Calu3 (cell line): ENCODE measurements around the gene EZR. TPM values are rescaled to one million over a fixed set of nuclear protein-coding genes. Genes with fewer than 3 reads are reported as not detected.

ENCODE experiments used
- BruUV-seq: library from RNA; stranded (reverse); fragments of 400-500 nt; replicated peaks from 2 replicates; lab custom pipeline; 2021; lab: Mats Ljungman, UMichigan
- CTCF ChIA-PET: fragments of 300-600 bp; sonication (Branson Sonifier 250); formaldehyde crosslinking; loops from one replicate; lab custom pipeline; 2022; ENCODE audit warnings: antibody characterized with exemption; lab: Charles Lee
- DNase-seq: peaks from one replicate; pipeline ENCODE4 v3.0.0; 2022
- H3K27ac Mint-ChIP-seq: one replicate; pipeline ENCODE4 v1.8.0; 2022; ENCODE audit warnings: mixed read lengths; ENCODE audit not compliant: unreplicated experiment
- H3K27me3 Mint-ChIP-seq: one replicate; pipeline ENCODE4 v1.8.0; 2022; ENCODE audit warnings: mixed read lengths; ENCODE audit not compliant: unreplicated experiment
- H3K36me3 Mint-ChIP-seq: one replicate; pipeline ENCODE4 v1.8.0; 2022; ENCODE audit warnings: mild to moderate bottlenecking, moderate library complexity, mixed read lengths; ENCODE audit not compliant: insufficient read depth, unreplicated experiment
- H3K4me1 Mint-ChIP-seq: one replicate; pipeline ENCODE4 v1.8.0; 2022; ENCODE audit warnings: mild to moderate bottlenecking, low read depth, mixed read lengths; ENCODE audit not compliant: unreplicated experiment
- H3K4me3 Mint-ChIP-seq: one replicate; pipeline ENCODE4 v1.8.0; 2022; ENCODE audit warnings: mild to moderate bottlenecking, low read depth, moderate library complexity, mixed read lengths; ENCODE audit not compliant: unreplicated experiment
- H3K9me3 Mint-ChIP-seq: one replicate; pipeline ENCODE4 v1.8.0; 2022; ENCODE audit warnings: low read depth, mixed read lengths; ENCODE audit not compliant: unreplicated experiment
- intact Hi-C: fragments of 100-400 bp; cut with micrococcal nuclease; formaldehyde crosslinking; loops from one replicate; pipeline ENCODE4 v1.10.0; 2022; ENCODE audit not compliant: unreplicated experiment
- total RNA-seq: library from RNA; stranded (reverse); gene quantifications from 2 replicates; pipeline ENCODE4 v1.2.3, GENCODE V29; 2022
- TF ChIP-seq, protein P1 (sequence below): fragments of 200-600 bp; IDR thresholded peaks from one replicate; pipeline ENCODE4 v1.8.0; 2022; ENCODE audit warnings: antibody characterized with exemption; ENCODE audit not compliant: unreplicated experiment

EZR gene
- total RNA-seq, 1 experiment from 2014 or later, result 935 TPM

DNA sequence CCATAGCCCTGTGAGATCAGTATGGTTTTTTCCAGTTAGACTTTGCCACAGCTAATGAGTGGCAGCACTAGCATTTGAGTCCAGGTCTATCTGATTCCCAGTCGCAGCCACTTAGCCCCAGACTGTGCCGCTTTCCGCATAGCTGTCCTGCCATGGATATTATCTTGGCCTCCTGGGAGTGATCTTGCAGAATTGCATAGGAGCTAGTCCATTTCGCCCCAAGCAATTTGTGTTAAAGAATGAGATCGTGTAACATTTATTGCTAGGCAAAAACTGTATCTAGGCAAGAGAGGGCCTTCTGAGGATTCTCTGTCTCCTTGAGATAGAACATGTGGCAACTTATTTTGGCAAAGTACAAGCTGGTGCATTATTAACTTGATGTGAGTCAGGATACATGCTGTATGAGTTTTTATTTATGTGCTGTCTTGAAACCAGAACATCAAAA, 74.2 kb downstream of the EZR start:
- no peaks in the 10 kb centered on the region for H3K27me3 Mint-ChIP-seq
- no peak overlapping the region for H3K27ac Mint-ChIP-seq
- H3K36me3 Mint-ChIP-seq, result peaks cover 7% of the 10 kb centered on the region
- DNase-seq, result no peak
- no peak overlapping the region for H3K4me3 Mint-ChIP-seq
- CTCF ChIA-PET, result no interaction called here
- intact Hi-C loops, result no loop called here
- no peaks in the 10 kb centered on the region for H3K9me3 Mint-ChIP-seq
- BruUV-seq, result no TSS peak
- H3K4me1 Mint-ChIP-seq, result peaks cover 5% of the 10 kb centered on the region
- TF ChIP-seq, protein P1, sequence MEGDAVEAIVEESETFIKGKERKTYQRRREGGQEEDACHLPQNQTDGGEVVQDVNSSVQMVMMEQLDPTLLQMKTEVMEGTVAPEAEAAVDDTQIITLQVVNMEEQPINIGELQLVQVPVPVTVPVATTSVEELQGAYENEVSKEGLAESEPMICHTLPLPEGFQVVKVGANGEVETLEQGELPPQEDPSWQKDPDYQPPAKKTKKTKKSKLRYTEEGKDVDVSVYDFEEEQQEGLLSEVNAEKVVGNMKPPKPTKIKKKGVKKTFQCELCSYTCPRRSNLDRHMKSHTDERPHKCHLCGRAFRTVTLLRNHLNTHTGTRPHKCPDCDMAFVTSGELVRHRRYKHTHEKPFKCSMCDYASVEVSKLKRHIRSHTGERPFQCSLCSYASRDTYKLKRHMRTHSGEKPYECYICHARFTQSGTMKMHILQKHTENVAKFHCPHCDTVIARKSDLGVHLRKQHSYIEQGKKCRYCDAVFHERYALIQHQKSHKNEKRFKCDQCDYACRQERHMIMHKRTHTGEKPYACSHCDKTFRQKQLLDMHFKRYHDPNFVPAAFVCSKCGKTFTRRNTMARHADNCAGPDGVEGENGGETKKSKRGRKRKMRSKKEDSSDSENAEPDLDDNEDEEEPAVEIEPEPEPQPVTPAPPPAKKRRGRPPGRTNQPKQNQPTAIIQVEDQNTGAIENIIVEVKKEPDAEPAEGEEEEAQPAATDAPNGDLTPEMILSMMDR, result no peak

DNA sequence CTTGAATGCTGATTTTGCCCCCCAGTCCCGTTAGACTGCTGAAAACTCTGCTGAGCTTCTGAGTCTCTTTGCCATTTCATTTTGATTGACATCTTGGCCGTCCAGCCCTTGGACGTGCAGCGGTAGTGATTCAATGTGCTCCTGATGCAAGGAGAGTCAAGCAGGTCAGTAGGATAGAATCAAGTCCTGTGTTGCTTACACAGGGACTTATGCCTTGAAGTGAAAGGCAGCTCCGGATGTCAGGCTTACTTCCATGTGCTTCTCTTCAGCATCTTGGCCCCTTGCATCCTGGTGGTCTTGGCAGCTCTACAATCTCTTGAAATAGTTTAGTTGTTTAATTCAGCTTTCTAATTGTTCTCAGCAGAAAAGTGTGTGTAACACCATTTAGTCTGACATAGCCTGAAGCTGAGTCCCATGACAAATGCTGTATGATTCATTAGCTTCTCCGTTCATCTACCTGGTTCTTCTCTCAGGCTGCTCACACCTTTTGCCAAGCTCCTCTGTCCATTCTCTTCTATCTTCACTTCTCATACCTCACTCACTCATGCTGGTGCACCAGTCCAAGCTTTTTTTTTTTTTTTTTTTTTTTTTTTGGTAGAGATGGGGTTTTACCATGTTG, 76.0 kb downstream of the EZR start:
- Mint-ChIP-seq H3K4me3 (no peak overlapping the region), H3K36me3 (peaks cover 9% of the 10 kb centered on the region), H3K4me1 (peaks cover 17% of the 10 kb centered on the region), H3K27ac (peak overlapping the region; percentile 33), H3K27me3 (no peaks in the 10 kb centered on the region), H3K9me3 (peaks cover 4% of the 10 kb centered on the region)
- BruUV-seq, result no TSS peak
- CTCF ChIA-PET, result interaction anchor here (1.0 kb wide), 1 partner anchor 13 kb away, joined by 3 read pairs; no protein-coding TSS in a partner anchor
- TF ChIP-seq, protein P1, result no peak
- no peak for DNase-seq
- intact Hi-C loops, result no loop called here

DNA sequence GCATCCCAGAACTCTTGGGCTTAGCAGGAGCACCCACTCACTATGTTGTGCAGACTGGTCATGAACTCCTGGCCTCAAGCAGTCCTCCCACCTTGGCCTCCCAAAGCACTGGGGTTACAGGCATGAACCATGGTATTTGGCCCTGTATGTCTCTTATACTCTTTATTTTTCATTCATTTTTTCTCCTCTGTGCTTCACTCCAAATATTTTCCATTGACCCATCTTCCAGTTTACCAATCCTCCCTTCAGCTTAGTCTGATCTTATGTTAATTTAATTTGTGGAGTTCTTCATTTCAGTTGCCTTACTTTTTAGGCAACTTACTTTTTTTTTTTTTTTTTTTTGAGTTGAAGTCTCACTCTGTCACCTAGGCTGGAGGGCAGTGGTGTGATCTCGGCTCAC, 79.5 kb downstream of the EZR start:
- no peak for DNase-seq
- TF ChIP-seq, protein P1, result no peak
- CTCF ChIA-PET, result no interaction called here
- H3K9me3 Mint-ChIP-seq, result peaks cover 4% of the 10 kb centered on the region
- BruUV-seq, result no TSS peak
- H3K27me3 Mint-ChIP-seq, result no peaks in the 10 kb centered on the region
- no peak overlapping the region for H3K4me3 Mint-ChIP-seq
- H3K4me1 Mint-ChIP-seq, result peaks cover 42% of the 10 kb centered on the region
- H3K27ac Mint-ChIP-seq, result peak overlapping the region; percentile 60
- H3K36me3 Mint-ChIP-seq, result peaks cover 22% of the 10 kb centered on the region
- intact Hi-C loops, result no loop called here

DNA sequence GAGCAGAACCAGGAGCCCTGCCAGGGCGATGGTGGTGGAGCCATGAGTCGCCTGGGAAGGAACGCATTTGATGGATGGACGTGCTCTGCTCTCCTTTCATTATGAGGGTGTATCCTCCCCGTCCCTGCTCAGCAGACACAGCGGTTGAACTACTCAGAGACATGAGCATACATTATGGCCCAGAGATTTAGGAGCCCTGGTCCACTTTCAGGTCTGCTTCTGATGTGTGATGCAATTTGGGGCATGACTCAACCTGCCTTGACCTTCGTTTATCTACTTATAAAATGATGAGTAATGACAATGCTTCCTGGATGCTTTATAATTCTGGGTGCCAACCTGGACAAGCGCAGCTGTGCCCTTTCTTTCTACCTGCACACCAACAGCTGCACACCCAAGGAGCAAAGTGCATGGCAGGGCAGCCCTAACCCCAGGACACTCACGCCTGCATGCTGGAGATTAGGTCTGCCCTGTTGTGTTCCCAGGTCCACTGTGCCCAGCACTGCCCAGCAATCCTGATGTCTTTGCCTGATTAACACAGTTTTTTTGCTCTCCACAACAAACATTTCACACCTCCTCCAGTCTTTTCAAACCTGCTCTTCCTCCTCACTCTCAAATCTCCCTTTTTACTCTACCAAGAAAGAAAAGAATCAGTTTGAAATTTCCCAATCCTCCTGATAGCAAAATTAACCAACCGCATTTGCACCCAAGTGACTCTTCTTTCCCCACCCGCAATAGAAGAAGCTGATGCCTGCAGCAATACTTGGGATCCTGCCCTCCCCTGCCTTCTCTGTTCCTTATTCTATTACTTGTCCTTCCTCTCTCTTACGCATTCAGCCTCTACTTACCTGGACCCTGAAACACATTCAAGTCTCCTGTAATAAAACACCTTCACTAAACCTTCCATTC, 81.2 kb downstream of the EZR start:
- TF ChIP-seq, protein P1, result no peak
- CTCF ChIA-PET, result interaction anchor here (0.6 kb wide), 1 partner anchor 10 kb away, joined by 5 read pairs; no protein-coding TSS in a partner anchor
- Mint-ChIP-seq H3K9me3 (peaks cover 4% of the 10 kb centered on the region), H3K4me1 (peaks cover 47% of the 10 kb centered on the region), H3K4me3 (no peak overlapping the region), H3K36me3 (peaks cover 33% of the 10 kb centered on the region), H3K27ac (peak overlapping the region; percentile 60), H3K27me3 (no peaks in the 10 kb centered on the region)
- BruUV-seq, result no TSS peak
- intact Hi-C loops, result no loop called here
- no peak for DNase-seq
